ENCODE results near the gene S1PR3.

GRCh38 chr9:88998503-88998902 is 7.2 kb downstream of the S1PR3 start:
- TF ChIP-seq CTCF (conservative IDR thresholded peaks at IDR 0.05; ENCODE audit: low read length), result no peak
- no peak for TF ChIP-seq EZH2phosphoT487 (IDR thresholded peaks at IDR 0.05; ENCODE audit: borderline replicate concordance, low read depth, low read length)

Measured in OCI-LY7 (cell line).